Activated T-cell treated with anti-CD3 and anti-CD28 coated beads for 4 hours (primary cell): ENCODE data around the gene LPP.
A peak's percentile ranks its signal among the peaks of the same experiment; 100 is the strongest.

Experiments used
- DNase-seq: peaks from one replicate; pipeline ENCODE4 v3.0.0-alpha.2; 2020

LPP gene

GRCh38 chr3:188137051-188137450 is 16.9 kb upstream of the LPP start:
- no peak for DNase-seq

- DNase-seq, result no peak
Observed at GRCh38 chr3:188139466-188139865, 14.5 kb upstream of the LPP start.

- DNase-seq, result no peak
Observed at GRCh38 chr3:188146219-188146618, 7.7 kb upstream of the LPP start.

DNA sequence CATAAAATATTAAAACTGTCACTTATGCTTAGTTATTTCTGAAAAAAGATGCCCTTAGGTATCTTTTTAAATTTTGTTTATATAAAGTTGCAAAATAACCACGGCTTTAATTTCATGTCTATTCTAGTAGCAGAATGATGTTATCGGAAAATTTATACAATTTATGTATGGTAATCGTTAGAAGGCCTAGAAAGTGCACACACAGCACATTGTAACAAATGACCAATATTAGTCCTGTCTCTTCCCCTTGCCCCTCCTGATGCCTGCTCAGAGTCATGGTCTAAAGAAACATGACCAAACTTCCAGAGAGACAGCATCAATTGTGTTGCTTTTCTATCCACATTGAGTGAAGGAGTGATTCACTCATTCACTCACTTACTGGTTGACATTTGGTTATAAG is 6.2 kb upstream of the LPP start:
- no peak for DNase-seq

GRCh38 chr3:188148318-188148717 is 5.6 kb upstream of the LPP start:
- DNase-seq, result no peak

GRCh38 chr3:188149587-188149986 is 4.4 kb upstream of the LPP start:
- no peak for DNase-seq

DNA sequence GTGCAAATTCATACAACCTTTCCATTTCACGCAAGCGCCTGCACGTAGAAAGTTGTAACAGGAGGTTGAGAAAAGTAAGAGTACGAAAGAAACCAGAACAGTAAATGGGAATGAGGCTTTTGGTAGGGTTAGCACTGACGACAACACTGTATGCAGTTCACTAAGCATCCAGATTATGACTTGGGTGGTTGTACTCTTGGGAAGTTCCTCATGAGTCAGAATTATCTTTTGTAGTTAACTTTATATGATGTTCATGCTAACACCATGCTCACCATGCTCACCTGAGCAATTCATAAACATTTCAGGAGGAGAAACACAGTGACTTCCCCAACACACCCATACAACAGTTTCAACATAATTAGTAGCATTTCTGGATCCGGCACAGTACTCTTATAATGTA is 3.0 kb upstream of the LPP start:
- DNase-seq, result no peak

DNA sequence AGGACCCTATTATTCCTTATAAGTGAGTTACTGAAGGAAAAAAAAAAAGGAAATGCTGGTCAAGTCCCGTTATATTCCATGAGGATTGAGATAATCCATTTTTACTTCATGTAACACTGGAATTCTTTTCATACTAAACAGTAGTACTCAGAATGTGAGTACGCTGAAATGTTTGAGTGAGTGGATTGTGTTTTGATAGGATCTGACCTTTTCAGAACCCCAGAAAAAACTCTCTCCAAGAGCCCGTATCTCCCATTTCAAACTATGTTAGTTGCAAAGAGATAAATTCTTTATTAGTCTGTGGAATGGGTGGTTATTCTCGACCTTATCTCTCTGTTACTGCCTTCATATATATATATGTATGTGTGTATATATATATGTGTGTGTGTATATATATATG is 2.5 kb upstream of the LPP start:
- no peak for DNase-seq

DNA sequence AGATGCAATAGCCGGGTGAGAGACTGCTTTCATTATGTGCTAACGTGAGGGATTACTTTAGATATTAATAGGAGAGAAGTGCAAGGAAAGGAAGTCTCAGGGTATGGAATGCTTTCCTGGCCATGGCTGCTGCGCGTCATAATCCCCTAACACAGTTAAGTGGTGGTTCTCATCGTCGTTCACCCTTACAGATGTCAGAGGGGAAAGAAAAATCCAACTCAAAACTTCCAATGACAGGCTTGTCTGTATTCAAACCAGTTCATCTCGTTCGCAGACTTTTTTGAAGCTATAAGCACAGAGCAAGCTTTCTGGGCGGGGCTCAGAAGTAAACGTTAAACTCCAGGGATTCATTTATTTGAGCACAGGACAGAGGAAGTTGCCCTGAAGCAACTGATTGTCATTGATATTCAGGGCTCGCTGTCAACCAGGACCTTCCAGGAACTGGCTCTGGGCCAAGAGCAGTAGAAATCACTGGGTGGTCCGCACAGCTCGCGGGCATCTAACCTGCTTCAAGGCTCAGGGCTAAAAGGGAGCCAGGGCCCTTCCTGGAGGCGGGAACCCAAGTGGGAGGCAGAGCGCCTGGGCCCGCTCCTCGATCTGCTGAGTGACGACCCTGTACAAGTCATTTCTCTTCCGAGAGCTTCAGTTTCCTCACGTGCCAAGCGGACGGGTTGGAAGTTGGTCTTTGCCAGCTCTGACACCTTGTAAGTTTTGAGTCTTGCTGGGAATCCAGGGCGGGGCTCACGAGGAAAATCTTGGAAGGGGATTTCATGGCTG is 1.1 kb upstream of the LPP start:
- no peak for DNase-seq

GRCh38 chr3:188153437-188154013 is 432 bp upstream of the LPP start:
- DNase-seq, result peak; percentile 19

DNA sequence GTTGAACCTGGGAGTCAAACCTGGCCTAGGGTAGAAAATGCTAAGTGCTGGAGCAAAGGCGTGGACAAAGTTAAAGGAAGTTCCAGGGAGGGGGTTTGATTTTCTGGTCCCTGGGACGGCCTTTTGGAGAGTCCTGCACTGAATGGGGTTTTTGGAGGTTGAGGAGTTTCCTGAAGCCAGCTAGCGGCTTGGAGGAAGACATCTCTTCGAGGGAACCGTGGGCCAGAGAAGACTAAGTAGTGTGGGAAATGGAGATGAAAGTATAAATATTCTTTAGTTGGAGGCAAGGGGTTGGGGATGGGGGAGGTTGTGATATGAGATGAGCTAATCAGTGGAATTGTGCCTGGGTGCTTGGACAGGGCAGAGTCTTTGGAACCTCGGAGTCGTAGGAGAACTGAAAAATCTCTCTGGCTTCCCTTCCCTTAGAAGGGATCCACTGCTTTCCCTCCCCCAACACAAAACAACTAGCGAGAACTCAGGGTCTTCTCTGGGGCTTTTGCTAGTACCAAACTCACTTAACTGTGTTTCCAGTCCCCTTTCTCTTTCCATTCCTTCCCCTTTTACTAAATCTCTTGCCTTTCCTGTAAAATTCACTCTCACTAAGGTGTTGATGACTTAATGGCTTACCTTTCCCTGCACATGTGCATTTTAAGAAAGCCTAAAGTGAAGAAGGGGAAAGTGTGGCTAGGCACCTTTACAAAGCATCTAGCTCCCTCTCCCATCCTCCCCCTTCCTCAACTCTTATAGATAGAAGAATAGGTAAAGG is 1.0 kb downstream of the LPP start:
- DNase-seq, result no peak

- DNase-seq, result no peak
Observed at GRCh38 chr3:188156056-188156455, 2.1 kb downstream of the LPP start.

- DNase-seq, result no peak
Observed at GRCh38 chr3:188157407-188157806, 3.5 kb downstream of the LPP start.

GRCh38 chr3:188157971-188158370 is 4.0 kb downstream of the LPP start:
- DNase-seq, result no peak

DNA sequence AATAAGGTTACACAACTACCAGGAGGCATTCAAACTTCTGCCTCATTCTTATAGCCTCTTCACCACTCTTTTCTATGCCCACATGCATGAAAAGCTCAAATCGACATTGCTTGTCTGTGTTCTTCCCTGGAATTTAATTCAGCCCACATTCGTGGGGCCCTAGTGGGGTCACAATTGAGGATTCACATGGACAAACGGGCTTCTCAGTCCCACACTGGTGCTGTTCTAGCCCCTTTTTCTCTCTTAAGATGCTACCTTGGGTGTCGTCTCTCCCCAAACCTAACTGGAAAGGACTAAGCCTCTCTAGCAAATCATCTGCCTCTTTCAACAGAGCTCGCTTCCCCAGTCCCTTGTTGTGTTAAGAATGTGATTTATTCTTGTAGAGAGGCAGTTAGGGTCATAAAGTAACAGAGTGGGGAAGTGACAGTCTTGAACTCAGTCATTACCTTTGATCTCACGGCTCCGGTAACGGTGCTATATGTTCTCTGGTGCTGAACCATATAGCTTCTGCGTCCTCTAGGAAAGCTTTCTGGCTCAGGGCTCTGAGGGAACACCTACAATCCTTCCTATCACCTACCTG is 4.9 kb downstream of the LPP start:
- DNase-seq, result no peak

DNA sequence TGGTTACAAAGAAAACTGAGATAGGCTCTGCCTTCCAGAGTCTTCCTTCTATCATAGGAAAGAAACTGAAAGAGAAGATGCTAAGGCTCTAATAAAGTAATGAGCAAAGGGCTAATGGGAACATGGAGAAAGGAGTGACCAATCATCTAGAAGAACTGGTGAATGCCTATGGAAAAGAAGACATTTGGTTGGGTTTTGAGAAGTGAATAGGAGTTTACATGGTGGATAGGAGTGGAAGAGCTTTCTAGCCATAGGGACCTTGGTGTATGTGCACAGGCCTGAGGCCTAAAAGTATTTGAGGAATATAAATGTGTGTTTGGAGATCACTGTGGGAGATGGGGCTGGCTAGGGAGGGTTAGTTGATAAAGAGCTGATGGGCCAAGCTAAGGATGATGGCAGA is 6.8 kb downstream of the LPP start:
- no peak for DNase-seq

DNA sequence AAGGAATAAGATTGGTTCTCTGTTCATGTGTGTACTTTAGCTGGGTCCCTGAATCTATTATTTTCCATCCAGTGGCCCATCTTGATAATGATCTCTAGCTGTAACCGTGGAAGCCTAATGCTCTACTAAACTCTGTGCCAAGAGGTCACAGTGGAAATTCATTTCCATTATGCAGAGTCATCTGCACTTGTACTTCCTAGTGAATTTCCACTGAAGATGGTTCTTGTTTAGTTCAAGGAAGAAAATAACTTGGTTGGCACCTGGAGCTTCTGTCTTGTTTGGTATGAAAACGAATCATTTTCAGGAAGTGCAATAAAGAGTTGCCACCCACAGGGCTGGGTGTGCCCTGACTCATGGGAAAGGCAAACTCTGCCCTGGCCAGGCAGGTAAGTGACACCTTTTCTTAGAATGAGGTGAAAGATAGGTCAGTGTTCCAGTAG is 10.3 kb downstream of the LPP start:
- peak; percentile 29 for DNase-seq

DNA sequence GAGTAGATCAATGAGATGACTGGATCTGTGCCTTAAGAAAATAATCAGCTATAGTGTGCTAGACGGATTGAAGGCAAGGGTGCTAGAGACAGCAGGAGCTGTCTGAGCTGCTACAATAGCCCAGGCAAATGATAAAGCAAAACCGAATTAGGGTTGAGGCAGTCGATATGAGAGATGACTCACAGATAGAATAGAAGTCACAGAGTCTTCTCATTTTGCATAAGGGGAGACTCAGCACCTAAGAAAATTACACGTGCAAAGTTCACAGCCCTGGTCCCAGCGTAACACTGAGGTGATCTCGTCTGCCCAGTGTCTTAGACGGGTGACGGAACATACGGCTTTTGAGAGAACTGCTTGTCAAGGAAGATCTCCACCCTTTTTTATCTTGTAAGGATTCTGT is 11.6 kb downstream of the LPP start:
- no peak for DNase-seq

GRCh38 chr3:188166441-188166840 is 12.5 kb downstream of the LPP start:
- no peak for DNase-seq

DNA sequence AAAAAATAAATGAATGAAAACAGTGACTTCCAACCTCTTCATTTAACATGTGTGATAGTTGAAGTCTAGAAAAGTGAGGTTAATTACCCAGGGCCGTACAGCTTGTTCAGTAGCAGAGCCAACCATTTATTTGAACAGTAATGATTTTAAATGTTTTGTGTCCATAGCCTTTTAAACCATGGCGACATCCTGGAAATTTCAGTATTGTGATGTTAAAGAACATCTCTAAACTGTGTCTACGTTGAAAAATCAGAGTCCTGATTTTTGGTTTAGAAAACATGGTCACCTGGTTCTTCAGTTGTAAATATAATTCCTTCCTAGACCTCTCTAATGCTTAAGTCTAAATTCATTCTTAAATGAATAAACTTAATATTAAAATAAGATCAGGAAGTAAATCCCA is 14.2 kb downstream of the LPP start:
- no peak for DNase-seq

GRCh38 chr3:188168648-188169047 is 14.7 kb downstream of the LPP start:
- DNase-seq, result no peak

DNA sequence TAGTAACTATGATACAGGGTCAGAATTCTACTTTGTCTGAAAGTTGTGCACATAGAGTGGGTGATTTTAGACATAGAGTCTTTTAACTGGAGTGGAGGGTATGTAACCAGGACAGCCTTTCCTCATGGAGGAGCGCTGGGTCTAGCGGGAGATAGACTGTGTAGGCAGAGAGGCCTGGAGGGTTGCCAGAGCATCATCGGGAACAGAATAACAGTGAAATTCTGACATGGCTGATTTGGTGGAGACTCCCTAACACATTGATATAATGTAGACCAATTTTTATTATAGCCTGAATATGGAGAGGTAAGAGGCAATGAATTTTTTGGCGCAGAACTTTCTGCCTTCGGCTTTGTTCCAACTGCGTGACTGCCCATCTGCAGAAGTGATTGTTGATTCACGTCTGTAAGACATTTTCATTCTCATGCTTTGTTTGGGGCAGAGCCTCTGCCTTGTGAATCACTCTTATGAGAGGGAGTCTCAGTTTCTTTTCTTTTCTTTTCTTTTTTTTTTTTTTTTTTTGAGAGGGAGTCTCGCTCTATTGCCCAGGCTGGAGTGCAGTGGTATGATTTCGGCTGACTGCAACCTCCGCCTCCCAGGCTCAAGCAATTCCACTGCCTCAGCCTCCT is 16.0 kb downstream of the LPP start:
- no peak for DNase-seq
